ENCODE results near the gene CTNNA3.
"Not testable (repeated sequence)": the region's sequence is repeated elsewhere in the genome, so short reads cannot be mapped to it uniquely, and the experiment has no call there.

CTNNA3 gene

DNA sequence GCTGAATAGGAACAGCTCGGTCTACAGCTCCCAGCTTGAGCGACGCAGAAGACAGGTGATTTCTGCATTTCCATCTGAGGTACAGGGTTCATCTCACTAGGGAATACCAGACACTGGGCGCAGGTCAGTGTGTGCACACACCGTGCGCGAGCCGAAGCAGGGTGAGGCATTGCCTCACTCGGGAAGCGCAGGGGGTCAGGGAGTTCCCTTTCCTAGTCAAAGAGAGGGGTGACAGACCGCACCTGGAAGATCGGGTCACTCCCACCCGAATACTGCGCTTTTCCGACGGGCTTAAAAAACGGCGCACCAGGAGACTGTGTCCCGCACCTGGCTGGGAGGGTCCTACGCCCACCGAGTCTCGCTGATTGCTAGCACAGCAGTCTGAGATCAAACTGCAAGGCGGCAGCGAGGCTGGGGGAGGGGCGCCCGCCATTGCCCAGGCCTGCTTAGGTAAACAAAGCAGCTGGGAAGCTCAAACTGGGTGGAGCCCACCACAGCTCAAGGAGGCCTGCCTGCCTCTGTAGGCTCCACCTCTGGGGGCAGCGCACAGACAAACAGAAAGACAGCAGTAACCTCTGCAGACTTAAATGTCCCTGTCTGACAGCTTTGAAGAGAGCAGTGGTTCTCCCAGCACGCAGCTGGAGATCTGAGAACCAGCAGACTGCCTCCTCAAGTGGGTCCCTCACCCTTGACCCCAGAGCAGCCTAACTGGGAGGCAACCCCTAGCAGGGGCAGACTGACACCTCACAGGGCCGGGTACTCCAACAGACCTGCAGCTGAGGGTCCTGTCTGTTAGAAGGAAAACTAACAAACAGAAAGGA lies 465.1 kb downstream of the CTNNA3 start:
- DNase-seq, result not testable (repeated sequence)

DNA sequence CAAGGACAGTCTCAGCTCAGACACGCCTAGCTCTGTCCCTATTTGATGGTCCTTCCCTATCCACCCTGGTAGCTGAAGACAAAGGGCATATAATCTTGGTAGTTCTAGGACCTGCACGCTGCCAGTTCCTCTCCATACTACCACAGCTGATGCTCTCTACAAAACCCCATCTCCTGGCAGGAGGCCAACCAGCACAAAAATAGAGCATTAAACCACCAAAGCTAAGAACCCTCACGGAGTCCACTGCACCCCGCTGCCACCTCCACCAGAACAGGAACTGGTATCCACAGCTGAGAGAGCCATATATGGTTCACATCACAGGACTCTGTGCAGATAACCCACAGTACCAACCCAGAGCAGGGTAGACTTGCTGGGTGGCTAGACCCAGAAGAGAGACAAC lies 470.8 kb downstream of the CTNNA3 start:
- no peak for DNase-seq

DNA sequence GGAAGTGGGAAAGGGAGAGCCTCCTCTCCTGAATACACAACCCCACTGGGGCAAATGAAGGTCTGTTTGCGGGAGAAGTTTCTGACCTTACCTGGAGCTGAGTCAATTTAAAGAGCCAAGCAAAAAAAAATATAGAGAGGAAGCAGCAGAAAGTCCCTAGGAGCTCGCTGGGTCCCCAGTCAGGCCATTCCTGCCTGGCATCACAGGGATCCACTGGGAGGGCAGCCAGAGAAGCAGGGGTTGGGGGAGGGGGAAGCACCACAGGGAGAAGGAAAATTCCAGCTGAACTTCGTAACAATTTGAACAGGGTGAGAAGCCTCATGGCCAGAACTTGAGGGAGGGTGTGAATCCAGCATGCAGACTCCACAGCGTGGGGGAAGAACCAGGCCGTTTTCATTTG lies 471.4 kb downstream of the CTNNA3 start:
- DNase-seq, result no peak

DNA sequence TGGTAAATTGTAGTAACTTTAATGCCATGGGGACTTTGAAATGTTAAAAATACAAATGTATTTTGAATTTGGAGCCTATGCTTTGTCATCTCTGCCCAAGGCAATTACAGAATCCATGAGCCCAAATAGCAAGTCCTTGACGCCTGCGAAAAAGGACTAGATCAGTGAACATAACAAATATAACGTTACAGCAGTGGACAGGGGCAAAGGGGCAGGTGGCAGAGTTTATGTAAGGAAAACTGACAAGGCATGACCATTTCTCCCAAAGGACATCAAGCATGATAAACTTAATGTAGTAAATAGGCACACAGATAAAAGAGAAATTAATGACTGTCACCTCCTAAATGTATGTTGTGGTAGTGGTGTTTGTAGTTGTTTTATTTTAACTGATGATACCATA lies 473.1 kb downstream of the CTNNA3 start:
- DNase-seq, result no peak

DNA sequence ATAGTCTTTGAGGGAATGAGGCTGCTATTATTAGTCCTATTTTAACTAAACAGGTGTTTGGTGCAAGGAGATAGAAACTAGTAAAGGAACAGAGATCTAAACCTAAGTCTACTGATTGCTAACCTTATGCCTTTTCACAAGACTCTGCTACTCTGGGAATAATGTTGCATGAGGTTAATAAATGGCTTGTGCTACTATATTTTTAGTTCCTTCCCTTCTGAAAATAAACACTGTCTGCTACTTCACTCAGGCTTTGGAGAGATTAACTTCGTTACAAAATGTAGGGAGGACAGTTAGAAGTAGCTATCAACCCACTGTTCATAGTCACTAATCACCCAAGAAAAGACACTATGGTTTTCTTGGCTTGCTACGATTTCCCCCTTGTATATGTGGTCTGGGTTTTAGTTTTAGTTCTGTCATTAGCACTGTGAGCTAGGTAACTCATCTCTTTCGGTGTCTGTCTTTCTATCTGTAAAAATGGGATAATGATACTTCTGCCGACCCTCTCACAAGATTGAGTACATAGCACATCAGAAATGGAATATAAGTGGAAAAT lies 474.0 kb downstream of the CTNNA3 start:
- DNase-seq, result no peak

DNA sequence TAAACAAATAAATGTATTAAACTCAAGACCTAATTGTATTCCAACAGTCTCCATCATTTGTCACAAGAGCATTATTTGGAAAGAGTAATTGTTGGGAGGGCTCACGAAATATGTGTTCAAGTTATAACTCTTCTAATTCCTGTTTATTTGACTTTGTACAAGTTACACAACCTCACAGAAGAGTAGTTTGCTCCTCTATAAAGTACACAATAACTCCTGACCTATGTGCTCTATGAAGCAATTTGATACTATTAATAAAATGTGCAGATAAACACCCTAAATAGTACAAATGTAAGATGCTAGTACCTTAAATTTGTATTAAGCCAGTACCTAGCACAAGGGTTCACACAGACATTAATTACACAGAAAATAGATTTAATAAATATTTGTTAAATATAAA lies 484.3 kb downstream of the CTNNA3 start:
- no peak for DNase-seq

DNA sequence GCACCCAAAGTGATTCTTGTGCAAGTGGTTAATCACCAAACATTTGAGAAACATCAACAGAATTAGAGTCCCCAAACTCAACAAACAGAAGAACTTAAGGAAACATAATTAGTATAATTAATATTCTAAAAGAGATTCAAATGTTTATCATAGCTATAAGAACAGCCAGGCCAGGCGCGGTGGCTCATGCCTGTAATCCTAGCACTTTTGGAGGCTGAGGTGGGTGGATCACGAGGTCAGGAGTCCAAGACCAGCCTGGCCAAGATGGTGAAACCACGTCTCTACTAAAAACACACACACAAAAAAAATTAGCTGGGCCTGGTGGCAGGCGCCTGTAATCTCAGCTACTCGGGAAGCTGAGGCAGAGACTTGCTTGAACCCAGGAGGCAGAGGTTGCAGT lies 488.1 kb downstream of the CTNNA3 start:
- not testable (repeated sequence) for DNase-seq

DNA sequence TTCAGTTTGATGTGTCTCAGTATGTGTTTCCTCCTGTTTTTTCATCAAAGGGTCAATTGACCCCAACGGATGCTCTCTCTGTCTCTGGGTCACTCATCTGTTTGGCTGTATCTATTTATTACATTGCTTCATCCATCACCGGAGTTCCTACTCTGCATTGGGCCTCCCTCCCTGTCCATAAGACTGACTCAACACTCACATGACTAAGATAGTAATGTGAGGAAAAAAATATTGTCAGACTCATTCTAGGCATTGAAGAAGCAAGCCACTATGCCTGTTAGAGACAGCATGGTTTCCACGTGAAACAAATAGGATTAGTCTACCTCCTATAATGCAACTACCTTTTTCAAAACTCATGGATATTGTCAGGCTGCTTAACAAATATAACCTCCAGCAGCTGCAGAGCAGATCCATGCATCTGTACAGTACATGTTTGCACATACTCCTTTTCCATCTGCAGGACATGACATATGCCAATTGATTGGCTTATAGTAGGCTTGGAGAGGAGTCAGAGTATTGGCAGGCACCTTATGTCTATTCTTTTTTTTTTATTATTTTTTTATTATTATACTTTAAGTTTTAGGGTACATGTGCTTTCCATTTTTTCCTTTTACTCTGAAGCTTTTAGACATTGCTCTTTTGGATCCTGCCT lies 495.0 kb downstream of the CTNNA3 start:
- DNase-seq, result no peak

DNA sequence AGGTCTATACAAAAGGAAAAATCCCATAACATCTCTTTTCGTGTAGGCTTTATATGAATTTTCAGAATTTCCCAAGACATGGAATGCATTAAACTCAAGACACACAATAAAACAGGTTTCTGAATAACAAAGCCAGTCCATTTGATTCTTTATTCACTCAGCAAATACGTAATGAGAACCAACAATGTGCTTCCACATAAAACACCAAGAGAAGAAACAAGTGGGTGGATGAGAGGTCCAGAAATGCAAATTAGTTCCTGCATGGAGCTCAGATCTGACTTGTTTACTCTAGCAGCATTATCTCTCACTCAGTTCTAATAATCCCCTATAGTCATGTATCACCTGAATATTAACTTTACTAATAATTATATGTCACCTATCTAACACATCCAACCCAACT lies 520.6 kb downstream of the CTNNA3 start:
- DNase-seq, result peak; percentile 40

DNA sequence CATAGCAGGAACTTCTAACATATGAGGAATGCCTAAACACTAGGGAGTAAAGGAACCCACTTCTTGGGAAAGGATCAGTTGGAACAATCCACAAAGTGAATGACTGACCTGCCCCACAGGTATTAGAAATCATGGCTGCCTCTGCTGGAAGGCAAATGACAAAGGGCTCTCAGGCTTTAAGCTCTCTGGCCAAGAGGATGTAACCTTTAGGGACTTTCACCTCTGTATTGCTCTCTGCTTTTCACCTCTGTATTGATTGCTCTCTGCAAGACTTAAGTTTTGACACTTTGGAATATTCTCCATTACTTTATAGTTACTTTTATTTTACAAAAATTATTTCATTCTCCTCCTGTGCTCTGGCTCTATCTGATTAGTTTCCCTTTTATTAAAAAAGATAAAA lies 522.2 kb downstream of the CTNNA3 start:
- DNase-seq, result no peak

DNA sequence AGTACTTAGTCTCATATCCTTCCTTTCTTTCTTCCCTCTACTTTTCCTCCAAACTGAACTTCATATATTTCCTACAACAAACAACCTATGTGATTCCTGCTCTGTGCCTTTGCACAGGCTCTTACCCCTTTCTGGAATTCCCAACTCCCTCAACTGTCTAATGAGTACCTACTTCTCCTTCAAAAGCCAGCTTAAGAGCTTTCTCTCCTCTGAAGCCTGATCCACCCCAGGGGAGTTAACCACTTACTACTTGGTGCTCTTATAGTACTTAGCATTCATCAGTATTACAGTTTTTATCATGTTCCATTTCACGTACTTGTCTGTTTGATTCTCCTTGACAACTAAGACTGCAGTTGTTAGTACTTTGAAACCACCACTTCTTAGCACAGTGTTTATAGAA lies 524.0 kb downstream of the CTNNA3 start:
- DNase-seq, result no peak

DNA sequence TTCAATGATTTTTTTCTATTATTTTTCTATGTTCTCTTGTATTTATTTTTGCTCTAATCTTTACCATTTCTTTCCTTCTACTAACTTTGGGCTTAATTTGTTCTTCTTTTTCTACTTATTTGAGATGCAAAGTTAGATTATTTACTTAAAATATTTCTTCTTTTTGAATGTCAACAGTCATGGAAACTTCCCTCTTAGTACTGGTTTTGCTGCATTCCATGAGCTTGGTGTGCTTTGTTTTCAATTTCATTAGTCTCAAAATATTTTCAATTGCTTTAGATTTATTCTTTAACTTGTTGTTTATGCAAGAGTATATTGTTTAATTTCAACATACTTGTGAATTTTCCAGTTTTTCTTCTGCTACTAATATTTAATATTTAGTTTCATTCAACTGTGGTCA lies 539.8 kb downstream of the CTNNA3 start:
- DNase-seq, result no peak

DNA sequence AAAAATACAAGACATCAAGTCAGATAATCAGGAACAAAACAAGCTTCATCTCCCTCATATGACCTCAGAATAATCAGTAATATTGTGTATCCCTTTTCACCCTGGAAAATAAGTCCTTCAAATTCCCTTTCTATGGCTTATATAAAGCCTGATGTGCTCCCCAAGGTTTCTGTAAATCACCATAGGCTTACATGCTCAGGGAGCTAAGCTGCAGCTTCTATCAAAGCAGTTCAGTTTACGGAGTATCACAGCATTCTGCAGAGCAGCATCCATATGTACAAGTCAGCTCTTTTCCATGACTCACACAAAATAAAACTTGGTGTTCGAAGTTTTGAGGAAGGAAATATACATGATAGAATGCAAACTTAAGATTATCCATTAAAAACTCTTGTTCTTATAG lies 544.5 kb downstream of the CTNNA3 start:
- no peak for DNase-seq

DNA sequence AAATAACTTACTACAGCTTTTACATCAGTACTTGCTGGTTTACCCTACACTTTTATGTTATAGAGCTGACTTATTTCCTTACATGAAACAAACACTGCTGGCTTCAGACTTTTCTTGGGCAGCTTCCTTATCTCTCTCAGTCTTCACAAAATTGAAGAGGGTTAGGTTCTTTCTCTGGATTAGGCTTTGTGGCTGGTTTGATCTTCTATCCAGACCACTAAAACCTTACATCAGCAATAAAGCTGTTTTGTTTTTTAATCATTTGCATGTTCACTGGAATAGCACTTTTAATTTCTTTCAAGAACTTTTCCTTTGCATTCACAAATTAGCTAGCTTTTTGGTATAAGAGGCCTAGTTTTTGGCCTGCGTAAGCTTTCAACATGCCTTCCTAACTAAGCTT lies 551.5 kb downstream of the CTNNA3 start:
- no peak for DNase-seq

DNA sequence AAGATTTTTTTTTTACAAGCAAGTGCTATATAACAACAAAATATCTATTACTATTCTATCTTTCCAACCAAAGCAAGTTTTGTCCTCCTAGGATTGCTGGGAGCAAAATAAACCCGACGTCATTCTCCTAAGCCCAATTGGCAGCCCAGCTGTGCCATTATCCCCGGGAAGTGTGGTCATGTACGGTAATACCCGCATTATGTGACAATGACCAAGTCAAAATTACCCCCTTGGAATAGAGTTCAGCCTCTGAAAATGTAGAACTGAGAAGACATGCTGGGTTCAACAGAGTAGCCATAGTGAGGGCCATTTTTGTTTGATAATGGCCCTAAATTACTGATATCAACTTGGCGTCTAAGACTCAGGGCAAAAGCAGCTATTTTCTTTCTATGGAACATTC lies 554.7 kb downstream of the CTNNA3 start:
- DNase-seq, result no peak

DNA sequence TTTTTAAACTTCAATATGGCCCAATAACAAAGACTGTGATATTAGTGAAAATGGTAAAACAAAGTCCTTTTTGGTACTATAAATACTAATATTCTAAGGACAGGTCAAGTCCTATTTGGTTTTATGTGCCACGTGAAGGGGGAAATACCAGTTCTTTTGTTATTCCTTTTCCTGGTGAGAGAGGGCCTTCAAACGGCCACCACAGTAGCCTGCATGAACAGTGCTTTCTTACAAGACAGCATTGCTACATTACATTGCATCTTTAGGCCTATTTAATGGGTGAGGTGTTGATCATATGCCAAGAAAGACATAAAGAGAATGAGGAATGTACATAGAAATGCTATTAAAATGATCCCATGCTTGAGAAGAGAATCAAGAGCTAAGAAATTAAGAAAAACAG lies 555.4 kb downstream of the CTNNA3 start:
- no peak for DNase-seq

DNA sequence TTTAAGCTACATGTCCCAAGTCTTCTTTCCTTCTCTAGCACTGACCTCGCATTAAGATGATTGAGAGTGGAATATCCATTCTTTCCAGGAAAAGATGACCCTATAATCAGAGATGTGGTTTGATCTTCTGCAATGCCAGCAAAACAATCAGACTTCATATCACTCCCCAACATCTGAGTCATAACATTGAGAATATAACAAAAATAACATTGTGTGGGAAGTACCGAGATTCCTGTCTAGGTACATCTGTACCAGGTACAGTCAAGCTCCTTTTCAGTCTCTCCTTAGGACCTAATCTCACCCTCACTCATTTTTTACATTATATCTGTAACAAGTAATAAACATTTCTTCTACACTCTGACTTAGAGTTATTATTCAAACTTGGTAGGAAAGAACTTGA lies 568.6 kb downstream of the CTNNA3 start:
- DNase-seq, result no peak

DNA sequence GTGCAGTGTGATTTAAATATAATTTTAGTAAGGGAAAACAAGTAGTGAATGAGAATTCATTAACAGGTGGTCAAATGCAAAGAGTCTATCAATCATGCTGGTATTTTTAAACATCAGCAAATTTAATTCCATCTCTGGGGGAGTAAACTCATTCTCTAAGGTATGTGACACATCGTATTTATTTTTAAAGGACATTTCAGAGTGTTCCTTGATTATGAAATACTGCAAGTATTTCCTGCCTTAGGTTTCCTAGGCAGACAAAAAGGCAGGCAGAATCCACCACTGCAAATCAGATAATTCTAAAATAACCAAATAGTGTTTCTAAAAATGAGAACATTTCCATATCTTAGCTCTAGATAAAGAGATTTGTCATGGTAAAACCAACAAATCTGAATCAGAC lies 576.3 kb downstream of the CTNNA3 start:
- no peak for DNase-seq

DNA sequence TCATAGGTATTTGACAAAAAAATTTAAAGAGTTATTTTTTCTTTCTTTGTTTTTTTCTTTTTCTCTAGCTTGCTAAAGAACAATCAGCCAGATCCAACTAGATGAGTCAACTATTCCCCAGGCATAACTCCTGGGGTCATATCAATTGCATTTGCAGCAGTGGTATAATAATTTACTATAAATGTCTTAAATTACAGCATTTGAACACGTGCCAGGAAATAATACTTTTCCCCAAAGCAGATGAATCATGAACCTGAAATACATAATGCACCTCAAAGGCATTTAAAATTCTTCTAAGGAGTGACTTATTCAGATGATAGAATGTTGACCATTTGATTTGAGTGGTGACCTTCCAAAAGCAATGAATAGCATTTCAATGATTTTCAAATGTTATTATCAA lies 580.0 kb downstream of the CTNNA3 start:
- no peak for DNase-seq

DNA sequence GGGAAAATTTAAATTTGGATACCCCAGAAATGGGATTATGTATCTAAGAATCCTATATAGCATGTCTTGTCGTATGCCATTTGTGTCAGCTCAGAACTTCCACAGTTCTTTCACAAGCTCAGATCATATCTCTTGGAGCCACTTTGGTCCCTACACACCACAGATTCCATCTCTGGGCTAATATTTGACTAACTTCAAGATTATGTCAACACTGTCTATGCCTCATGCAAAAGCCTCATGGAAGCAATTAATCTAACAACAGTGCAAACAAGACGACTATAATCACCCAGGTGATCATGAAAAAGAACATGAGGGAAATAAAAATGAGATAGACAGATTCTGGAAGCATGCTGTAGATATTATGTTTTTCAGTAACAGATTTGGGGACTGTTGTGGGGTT lies 581.0 kb downstream of the CTNNA3 start:
- no peak for DNase-seq

DNA sequence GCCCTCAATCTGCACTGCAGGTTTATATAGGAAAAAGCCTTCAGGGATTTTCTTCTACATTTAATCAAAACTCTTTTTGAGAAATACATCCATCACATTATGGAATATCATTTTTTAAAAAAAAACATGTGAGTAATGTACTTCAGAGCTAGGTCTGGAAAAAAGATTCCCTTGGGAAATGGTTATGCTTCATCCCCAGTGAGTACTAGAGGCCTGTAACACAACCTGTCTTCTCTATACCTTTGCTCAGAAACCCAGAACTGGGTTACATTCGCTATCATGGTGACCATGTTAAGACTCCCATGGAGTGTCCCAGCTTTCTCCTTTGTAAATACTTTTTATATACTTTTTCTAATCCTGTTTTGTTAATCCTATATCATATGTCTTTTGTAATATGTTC lies 583.2 kb downstream of the CTNNA3 start:
- no peak for DNase-seq

DNA sequence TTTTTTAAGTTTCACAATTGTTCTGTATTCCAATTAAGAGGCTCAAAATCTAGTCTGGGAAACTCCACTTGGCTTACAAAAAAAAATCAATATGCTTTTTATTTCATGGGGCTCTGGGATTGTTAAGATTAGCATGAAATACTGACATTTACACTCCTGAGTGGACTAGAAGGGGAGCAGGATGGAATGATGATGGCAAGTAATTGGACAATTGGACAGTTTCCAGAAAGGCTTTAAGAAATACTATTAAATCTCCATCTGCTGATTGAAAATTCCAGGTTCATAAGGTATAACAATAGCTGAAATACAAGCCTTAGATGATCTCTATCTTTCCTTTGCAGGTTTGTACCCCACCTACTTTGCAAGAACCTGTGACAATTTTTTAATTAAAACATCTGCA lies 585.7 kb downstream of the CTNNA3 start:
- no peak for DNase-seq

DNA sequence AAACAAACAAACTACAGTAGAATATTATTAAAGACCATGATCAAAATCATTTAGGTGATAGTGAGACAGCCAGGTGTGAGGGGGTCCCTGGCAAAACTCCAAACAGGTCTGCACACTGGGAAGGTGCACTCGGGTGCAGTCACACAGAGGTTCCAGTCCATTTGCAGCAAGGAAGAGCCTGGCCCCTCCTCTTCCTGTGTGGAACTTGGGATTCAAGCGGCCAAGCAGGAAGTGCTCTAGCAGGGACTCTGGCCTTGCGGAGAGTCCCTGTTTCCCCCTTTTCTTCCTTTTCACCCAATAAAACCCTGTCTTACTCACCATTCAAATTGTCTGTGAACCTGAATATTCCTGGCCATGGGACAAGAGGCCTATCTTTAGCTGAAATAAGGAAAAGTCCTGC lies 588.3 kb downstream of the CTNNA3 start:
- no peak for DNase-seq

DNA sequence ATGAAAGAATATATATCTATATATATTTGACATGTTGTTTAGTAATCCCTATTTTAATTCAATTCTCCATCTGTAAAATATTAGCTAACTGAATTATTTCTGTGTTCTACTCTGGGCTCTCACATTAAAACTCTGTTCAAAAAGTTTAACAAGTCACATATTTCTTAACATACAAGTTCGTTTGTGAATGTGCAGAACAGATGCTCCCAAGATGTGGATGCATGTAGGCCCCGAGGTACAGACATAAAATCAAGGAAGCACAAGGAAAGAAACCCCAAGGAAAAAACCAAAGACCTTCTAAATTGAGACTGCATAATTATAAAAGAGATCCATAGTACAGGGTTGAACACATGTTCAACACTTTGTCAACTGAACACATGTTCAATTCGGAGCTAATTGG lies 595.0 kb downstream of the CTNNA3 start:
- DNase-seq, result no peak

DNA sequence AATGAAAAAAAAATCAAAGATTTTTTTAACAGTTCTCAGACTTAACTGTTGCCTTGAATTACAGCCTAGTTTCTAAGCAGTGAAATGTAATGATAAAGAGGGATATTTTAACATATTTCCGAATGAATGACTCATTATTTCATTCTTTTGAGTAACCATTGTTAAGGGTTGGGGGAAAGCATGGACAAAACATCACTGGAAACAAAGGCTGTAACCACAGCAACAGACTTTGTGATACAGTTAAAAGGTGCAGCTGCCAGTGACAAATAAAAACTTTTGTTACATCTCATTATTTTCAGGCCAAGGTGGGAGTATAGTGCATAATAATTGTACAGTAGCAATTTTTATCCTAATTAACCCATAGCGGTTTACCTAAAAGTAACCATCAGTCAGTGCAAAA lies 597.5 kb downstream of the CTNNA3 start:
- no peak for DNase-seq
